GM21737 (cell line): ENCODE measurements around the gene DHRS1.

Experiments used
- ATAC-seq: cut with Tn5 transposase; IDR thresholded peaks from one replicate; pipeline ENCODE4 v1.9.1; 2021; ENCODE audit warnings: mild to moderate bottlenecking, moderate library complexity; ENCODE audit not compliant: unreplicated experiment

The DHRS1 gene

GRCh38 chr14:24267516-24267915 lies 32.1 kb downstream of the DHRS1 start:
- no peak for ATAC-seq

GRCh38 chr14:24266344-24267244 lies 33.0 kb downstream of the DHRS1 start:
- no peak for ATAC-seq

- no peak for ATAC-seq
Measured at GRCh38 chr14:24264298-24264697, 35.3 kb downstream of the DHRS1 start.

- no peak for ATAC-seq
Measured at GRCh38 chr14:24263848-24264247, 35.7 kb downstream of the DHRS1 start.

GRCh38 chr14:24262821-24263733 lies 36.5 kb downstream of the DHRS1 start, which contains the start of gene TGM1:
Gene TGM1, minus strand, starts transcription at chr14:24263177. Its CDS starts 825 bp downstream, at chr14:24262352.
- ATAC-seq, result no peak

- ATAC-seq, result no peak
Measured at GRCh38 chr14:24261969-24262327, 37.6 kb downstream of the DHRS1 start.

GRCh38 chr14:24261256-24261968 lies 38.2 kb downstream of the DHRS1 start:
- ATAC-seq, result no peak

- no peak for ATAC-seq
Measured at GRCh38 chr14:24260780-24261157, 38.8 kb downstream of the DHRS1 start.

- ATAC-seq, result no peak
Measured at GRCh38 chr14:24260026-24260779, 39.4 kb downstream of the DHRS1 start.

- ATAC-seq, result no peak
Measured at GRCh38 chr14:24259282-24260025, 40.1 kb downstream of the DHRS1 start.

- ATAC-seq, result no peak
Measured at GRCh38 chr14:24258548-24259265, 40.9 kb downstream of the DHRS1 start.

- ATAC-seq, result no peak
Measured at GRCh38 chr14:24258119-24258518, 41.5 kb downstream of the DHRS1 start.

GRCh38 chr14:24256960-24257359 lies 42.6 kb downstream of the DHRS1 start:
- no peak for ATAC-seq

GRCh38 chr14:24255931-24256711 lies 43.5 kb downstream of the DHRS1 start:
- ATAC-seq, result no peak

GRCh38 chr14:24255438-24255837 lies 44.1 kb downstream of the DHRS1 start:
- ATAC-seq, result no peak

- ATAC-seq, result no peak
Measured at GRCh38 chr14:24254630-24255392, 44.8 kb downstream of the DHRS1 start.

GRCh38 chr14:24253936-24254335 lies 45.6 kb downstream of the DHRS1 start:
- ATAC-seq, result no peak
